Measurements from ENCODE around the gene TMEM212.
"Not testable (repeated sequence)": the region's sequence is repeated elsewhere in the genome, so short reads cannot be mapped to it uniquely, and the experiment has no call there.

TMEM212 gene

DNA sequence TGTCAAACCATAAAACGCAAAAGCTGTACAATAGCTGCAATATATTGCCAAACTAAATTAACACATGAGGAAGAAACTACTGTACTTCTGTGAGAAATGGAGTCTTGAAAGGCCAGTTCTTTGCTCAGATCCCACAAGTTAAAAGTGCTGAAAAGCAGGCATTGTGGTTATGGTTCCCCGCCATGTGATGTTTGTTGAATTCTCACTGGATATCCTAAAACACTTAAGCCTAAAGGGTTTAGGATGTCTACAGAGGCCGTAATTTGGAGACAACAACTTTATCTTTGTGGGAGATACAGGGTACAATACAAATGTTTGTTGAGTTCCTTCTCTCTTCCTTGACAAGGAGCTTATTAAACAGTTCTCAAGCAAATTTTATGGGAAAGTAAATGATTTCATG is 53.2 kb downstream of the TMEM212 start:
- CTCF ChIA-PET = no interaction called here
- DNase-seq (ENCODE audit: extremely low spot score) = no peak

GRCh38 chr3:171898192-171898591 is 55.0 kb downstream of the TMEM212 start:
- ChIA-PET CTCF (no interaction called here), POLR2A (no interaction called here)
- DNase-seq (ENCODE audit: extremely low spot score) = no peak
- TF ChIP-seq LEF1 (IDR thresholded peaks at IDR 0.05; ENCODE audit: borderline replicate concordance) = no peak

More for the DNA sequence above, 53.2 kb downstream of the TMEM212 start:
- no peak for TF ChIP-seq FOXK2 (IDR thresholded peaks at IDR 0.05)
- no peak for TF ChIP-seq BHLHE40 (IDR thresholded peaks at IDR 0.05; ENCODE audit: borderline replicate concordance)
- no peak for TF ChIP-seq HDGF (IDR thresholded peaks at IDR 0.05; ENCODE audit: borderline replicate concordance)
- no peak for TF ChIP-seq LEF1 (IDR thresholded peaks at IDR 0.05; ENCODE audit: borderline replicate concordance)
- no peak for TF ChIP-seq ELF4 (IDR thresholded peaks at IDR 0.05)
- no peak for TF ChIP-seq SUZ12 (IDR thresholded peaks at IDR 0.05)
- TF ChIP-seq SP1 (IDR thresholded peaks at IDR 0.05) = no peak
- POLR2A ChIA-PET = no interaction called here

DNA sequence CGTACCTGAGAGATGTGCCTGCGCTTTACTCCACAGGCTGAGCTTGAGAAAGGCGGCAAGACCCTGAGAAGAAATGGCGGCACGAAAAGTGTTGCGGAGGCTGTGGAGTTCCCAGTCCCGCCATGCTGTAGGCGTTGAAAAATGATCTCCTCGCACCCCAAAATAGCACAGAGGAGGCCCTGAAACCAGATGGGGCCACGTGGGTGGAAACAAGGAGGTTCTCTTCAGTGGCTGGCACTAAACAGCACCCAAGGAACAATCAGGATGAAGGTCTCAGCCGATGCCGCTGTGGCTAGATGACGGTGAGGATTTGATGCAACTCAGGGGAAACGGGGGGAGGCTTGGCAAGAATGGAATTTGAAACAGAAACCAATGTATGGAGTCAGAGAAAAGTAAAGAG is 57.3 kb downstream of the TMEM212 start:
- CTCF ChIA-PET = no interaction called here
- POLR2A ChIA-PET = no interaction called here
- no peak for DNase-seq (ENCODE audit: extremely low spot score)
- no peak for TF ChIP-seq FOXK2 (IDR thresholded peaks at IDR 0.05)
- TF ChIP-seq LEF1 (IDR thresholded peaks at IDR 0.05; ENCODE audit: borderline replicate concordance) = no peak
- TF ChIP-seq SUZ12 (IDR thresholded peaks at IDR 0.05) = no peak
- no peak for TF ChIP-seq NFRKB (IDR thresholded peaks at IDR 0.05)
- TF ChIP-seq TARDBP (IDR thresholded peaks at IDR 0.05) = no peak

- ChIA-PET CTCF (no interaction called here), POLR2A (no interaction called here)
- DNase-seq (ENCODE audit: extremely low spot score) = no peak
- TF ChIP-seq SUZ12 (IDR thresholded peaks at IDR 0.05) (no peak), ARNT (IDR thresholded peaks at IDR 0.05) (no peak), FOXK2 (IDR thresholded peaks at IDR 0.05) (no peak), SP1 (IDR thresholded peaks at IDR 0.05) (no peak), TARDBP (IDR thresholded peaks at IDR 0.05) (no peak), NFRKB (IDR thresholded peaks at IDR 0.05) (no peak), CTBP1 (IDR thresholded peaks at IDR 0.05; ENCODE audit: borderline replicate concordance) (no peak), ELF4 (IDR thresholded peaks at IDR 0.05) (no peak), LEF1 (IDR thresholded peaks at IDR 0.05; ENCODE audit: borderline replicate concordance) (no peak), FOXM1 (IDR thresholded peaks at IDR 0.05; ENCODE audit: borderline replicate concordance) (no peak), HDGF (IDR thresholded peaks at IDR 0.05; ENCODE audit: borderline replicate concordance) (no peak), BHLHE40 (IDR thresholded peaks at IDR 0.05; ENCODE audit: borderline replicate concordance) (no peak), L3MBTL2 (conservative IDR thresholded peaks at IDR 0.05) (no peak), FOXA1 (IDR thresholded peaks at IDR 0.05) (no peak), ZNF384 (IDR thresholded peaks at IDR 0.05) (no peak)
- TF ChIP-seq, protein P1, sequence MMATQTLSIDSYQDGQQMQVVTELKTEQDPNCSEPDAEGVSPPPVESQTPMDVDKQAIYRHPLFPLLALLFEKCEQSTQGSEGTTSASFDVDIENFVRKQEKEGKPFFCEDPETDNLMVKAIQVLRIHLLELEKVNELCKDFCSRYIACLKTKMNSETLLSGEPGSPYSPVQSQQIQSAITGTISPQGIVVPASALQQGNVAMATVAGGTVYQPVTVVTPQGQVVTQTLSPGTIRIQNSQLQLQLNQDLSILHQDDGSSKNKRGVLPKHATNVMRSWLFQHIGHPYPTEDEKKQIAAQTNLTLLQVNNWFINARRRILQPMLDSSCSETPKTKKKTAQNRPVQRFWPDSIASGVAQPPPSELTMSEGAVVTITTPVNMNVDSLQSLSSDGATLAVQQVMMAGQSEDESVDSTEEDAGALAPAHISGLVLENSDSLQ (IDR thresholded peaks at IDR 0.05) = no peak
Measured at GRCh38 chr3:171901615-171902312, 58.6 kb downstream of the TMEM212 start.

DNA sequence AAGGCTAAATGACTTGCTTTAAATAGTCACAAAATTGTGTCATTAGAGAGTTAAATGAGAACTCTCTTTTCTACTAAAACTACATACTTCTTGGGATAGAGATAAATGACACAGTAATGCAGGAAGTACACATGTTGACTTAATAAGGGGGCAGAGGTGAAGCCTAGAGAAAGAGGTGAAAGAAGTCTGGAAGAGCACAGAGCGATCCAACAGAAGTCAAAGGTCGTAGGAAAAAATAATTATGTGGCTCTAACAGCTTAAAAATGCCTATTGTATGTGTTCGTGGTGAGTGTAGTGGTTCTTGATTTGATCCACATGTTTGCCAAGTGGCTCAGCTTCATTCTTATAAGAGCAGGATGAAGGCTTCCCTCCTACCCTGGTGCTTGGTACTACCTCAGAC is 61.7 kb downstream of the TMEM212 start:
- POLR2A ChIA-PET = no interaction called here
- no peak for DNase-seq (ENCODE audit: extremely low spot score)
- no peak for TF ChIP-seq CTBP1 (IDR thresholded peaks at IDR 0.05; ENCODE audit: borderline replicate concordance)
- TF ChIP-seq BHLHE40 (IDR thresholded peaks at IDR 0.05; ENCODE audit: borderline replicate concordance) = no peak
- no peak for TF ChIP-seq FOXK2 (IDR thresholded peaks at IDR 0.05)
- TF ChIP-seq ELF4 (IDR thresholded peaks at IDR 0.05) = no peak
- no peak for TF ChIP-seq HDGF (IDR thresholded peaks at IDR 0.05; ENCODE audit: borderline replicate concordance)
- TF ChIP-seq ZNF384 (IDR thresholded peaks at IDR 0.05) = no peak
- TF ChIP-seq SUZ12 (IDR thresholded peaks at IDR 0.05) = no peak
- TF ChIP-seq FOXA1 (IDR thresholded peaks at IDR 0.05) = no peak
- TF ChIP-seq TARDBP (IDR thresholded peaks at IDR 0.05) = no peak
- no peak for TF ChIP-seq ARNT (IDR thresholded peaks at IDR 0.05)
- TF ChIP-seq FOXM1 (IDR thresholded peaks at IDR 0.05; ENCODE audit: borderline replicate concordance) = no peak
- no peak for TF ChIP-seq NFRKB (IDR thresholded peaks at IDR 0.05)
- no peak for TF ChIP-seq L3MBTL2 (conservative IDR thresholded peaks at IDR 0.05)
- TF ChIP-seq, protein P1 (IDR thresholded peaks at IDR 0.05) = no peak
- TF ChIP-seq LEF1 (IDR thresholded peaks at IDR 0.05; ENCODE audit: borderline replicate concordance) = no peak
- no peak for TF ChIP-seq SP1 (IDR thresholded peaks at IDR 0.05)
- CTCF ChIA-PET = no interaction called here

DNA sequence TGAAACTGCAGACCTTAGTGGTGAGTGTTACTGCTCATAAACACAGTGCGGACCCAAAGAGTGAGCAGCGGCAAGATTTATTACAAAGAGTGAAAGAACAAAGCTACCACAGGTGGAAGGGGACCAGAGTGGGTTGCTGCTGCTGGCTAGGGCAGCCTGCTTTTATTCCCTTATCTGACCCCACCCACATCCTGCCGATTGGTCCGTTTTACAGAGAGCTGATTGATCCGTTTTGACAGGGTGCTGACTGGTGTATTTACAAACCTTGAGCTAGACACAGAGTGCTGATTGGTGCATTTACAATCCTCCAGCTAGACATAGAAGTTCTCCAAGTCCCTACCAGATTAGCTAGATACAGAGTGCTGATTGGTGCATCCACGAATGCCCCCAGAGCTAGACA is 63.4 kb downstream of the TMEM212 start:
- DNase-seq (ENCODE audit: extremely low spot score); POLR2A ChIA-PET; CTCF ChIA-PET: not testable (repeated sequence)

DNA sequence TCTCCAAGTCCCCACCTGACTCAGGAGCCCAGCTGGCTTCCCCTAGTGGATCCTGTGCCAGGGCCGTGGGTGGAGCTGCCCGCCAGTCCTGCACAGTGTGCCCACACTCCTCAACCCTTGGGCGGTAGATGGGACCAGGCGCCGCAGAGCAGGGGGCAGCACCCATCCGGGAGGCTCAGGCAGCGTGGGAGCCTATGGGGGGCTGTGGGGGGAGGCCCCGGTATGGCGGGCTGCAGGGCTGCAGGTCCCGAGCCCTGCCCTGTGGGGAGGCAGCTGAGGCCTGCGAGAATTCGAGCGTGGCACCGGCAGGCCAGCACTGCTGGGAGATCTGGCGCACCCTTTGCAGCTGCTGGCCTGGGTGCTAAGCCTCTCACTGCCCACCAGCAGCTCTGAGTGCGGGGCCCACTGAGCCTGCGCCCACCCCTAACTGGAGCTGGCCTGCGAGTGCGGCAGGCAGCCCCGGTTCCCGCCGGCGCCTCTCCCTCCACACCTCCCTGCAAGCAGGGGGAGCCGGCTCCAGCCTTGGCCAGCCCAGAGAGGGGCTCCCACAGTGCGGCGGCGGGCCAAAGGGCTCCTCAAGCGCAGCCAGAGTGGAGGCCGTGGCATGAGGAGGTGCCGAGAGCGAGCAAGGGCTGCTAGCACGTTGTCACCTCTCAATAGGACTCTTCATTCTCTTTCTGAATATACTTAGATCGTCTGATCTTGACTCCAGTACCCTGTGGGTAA is 64.0 kb downstream of the TMEM212 start:
- no peak for TF ChIP-seq SP1 (IDR thresholded peaks at IDR 0.05)
- no peak for TF ChIP-seq FOXA1 (IDR thresholded peaks at IDR 0.05)
- TF ChIP-seq CTBP1 (IDR thresholded peaks at IDR 0.05; ENCODE audit: borderline replicate concordance) = no peak
- TF ChIP-seq FOXK2 (IDR thresholded peaks at IDR 0.05) = no peak
- no peak for TF ChIP-seq HDGF (IDR thresholded peaks at IDR 0.05; ENCODE audit: borderline replicate concordance)
- TF ChIP-seq LEF1 (IDR thresholded peaks at IDR 0.05; ENCODE audit: borderline replicate concordance) = no peak
- TF ChIP-seq BHLHE40 (IDR thresholded peaks at IDR 0.05; ENCODE audit: borderline replicate concordance) = no peak
- no peak for TF ChIP-seq L3MBTL2 (conservative IDR thresholded peaks at IDR 0.05)
- no peak for TF ChIP-seq NFRKB (IDR thresholded peaks at IDR 0.05)
- no peak for TF ChIP-seq ARNT (IDR thresholded peaks at IDR 0.05)
- TF ChIP-seq SUZ12 (IDR thresholded peaks at IDR 0.05) = no peak
- no peak for TF ChIP-seq ELF4 (IDR thresholded peaks at IDR 0.05)
- TF ChIP-seq TARDBP (IDR thresholded peaks at IDR 0.05) = no peak
- TF ChIP-seq FOXM1 (IDR thresholded peaks at IDR 0.05; ENCODE audit: borderline replicate concordance) = no peak
- no peak for TF ChIP-seq ZNF384 (IDR thresholded peaks at IDR 0.05)
- TF ChIP-seq, protein P1 (IDR thresholded peaks at IDR 0.05) = no peak
- ChIA-PET CTCF (no interaction called here), POLR2A (no interaction called here)
- DNase-seq (ENCODE audit: extremely low spot score) = no peak
